Fibroblast of peridontal ligament (primary cell): ENCODE results near the gene S100A5.
A peak's percentile ranks its signal among the peaks of the same experiment; 100 is the strongest.

ENCODE experiments used
- DNase-seq: peaks from one replicate; pipeline ENCODE4 v3.0.0-alpha.2; 2010; ENCODE audit errors: extremely low read depth

The S100A5 gene

DNA sequence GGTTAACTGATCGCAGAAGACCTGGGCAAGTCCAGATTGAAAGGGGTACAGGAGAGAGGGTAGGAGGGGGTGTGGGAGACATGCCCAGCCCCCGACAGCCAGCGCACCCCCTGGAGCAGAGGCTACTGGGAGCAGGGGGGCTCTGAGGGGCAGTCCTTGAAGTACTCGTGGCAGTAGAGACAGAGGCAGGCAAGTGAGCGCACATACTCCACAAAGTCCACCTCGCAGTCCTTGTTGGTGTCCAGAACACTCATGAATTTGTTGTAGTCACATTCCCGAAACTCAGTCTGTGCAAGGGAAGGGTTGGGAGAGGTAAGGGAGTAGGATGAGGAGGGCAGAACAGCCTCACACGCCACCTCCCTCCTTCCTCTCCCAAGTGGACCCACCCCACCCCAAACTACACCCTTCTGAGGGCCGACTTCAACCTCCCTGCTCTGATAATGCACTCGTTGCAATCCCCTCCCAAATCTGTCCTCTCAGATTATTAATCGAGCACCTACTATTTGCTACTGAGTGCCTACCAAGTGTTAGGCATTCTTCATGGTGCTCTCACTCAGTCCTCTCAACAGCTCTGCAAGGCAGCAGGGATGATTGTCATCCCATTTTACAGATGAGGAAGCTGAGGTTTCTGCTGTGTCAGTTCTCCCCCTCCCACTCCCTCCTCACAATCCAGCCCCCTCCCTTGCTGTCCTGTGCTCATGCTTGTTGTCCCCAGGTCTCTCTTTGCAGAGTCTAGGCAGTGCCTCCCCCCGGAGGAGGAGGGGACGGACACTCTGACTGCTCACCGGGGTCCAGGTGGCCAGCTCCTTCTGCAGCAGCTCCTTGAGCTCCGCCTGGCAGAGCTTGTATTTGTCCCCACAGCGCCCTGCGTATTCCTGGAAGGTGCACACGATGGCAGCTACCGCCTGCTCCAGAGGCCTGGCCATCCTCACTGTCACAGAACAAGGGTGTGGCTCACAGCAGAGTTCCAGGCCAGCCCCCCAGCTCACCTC lies 7.1 kb upstream of the S100A5 start:
- no peak for DNase-seq

DNA sequence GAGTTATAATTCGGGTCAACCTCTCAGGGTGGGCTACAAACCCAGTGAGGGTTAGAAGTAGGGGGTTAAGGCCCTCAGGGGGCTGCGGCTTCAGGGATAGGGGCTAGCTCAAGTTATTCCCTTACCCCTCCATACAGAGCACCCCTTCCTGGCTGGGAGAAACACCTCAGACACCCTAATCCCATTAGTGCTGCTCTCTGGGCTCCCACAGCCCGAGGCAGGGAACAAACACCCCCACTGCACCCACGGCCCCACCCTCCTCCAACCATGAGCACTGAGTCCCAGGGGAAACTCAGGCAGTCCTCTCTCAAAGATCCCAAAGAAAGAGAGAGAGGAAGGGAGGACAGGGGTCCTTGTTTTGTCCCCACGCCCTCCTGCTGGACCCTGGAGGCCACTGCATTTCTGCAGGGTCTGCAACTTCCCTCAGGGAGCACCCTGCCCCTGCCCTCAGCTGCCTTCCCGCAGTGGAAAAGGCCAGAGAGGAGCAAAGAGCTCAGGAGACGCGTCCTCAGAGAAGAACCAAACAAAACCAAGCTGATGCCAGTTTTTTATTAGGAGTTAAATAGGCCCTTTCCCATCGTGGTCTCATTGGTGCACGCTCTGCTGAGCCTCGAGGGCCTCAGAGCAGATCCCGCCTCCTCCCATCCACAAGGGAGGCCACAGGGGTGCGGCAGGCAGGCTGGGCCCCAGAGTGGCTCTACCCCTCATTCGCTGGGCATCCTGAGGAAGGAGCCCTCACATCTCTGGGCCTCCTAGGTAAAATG lies 6.2 kb upstream of the S100A5 start:
- DNase-seq: no peak

DNA sequence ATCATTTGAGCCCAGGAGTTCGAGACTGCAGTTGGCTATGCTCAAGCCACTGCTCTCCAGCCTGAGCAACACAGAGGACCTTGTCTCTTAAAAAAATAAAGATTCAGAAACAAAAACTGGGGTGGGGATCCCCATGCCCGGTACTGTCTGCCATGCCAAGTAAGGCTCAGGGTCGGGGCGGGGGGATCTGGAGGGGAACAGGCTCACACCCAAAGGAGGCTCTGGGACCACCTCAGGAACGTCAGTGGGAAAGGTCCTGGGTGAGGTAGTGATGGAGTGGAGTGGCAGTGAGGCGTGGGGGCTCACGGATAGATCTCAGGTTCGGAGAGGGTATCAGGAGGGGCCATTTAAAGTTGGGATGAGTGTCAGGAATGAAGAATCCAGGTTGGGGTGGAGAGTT lies 5.6 kb upstream of the S100A5 start:
- DNase-seq: no peak

DNA sequence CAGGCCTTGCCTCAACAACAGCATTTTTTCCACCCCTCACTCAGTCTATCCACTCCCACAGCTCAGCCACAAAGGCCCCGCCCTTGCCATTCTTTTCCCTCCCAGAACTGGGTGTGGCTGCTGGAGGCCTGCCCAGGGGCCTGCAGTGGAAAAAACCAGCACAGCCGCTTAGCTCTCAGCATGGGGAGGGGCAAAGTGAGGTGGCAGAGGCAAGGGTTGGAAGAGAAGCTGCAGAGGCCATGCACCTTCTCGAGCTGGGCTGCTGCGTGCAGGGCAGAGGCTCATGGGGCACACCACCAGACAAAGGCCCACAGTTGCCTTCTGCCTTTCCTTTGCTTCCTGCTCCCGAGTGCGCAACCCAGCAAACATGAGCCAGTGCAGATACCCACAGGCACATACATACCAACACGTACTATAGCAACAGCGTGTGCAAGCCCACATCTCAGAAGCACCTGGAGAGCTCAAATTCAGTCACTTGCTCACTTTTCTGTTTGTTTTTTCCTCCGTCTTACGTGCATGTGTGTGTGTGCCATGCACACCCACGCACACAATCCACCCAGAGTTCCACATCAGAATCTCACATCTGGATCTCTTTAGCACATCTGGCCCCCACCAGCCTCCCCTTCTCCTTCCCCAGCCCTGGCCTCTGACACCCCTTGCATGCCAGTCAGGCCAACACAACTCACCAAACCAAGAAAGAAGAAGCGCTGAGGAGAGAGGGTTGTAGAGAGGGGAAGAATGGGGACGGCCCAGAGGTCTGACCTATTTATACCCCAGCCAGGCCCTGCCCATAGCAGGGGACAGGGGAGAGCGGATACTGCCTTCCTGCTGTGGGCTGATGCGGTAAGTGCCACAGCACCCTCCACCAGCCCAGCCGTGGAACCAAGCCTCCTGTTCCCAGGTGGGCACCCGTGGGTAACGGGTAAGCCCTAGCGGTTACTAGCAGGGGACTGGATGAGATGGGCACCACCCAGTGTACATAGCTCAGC lies 4.6 kb upstream of the S100A5 start, which contains the start of gene S100A4:
TSS of gene S100A4 (minus strand) at position 740 of the 989 bp plus-strand sequence. CDS start 1,012 bp downstream, outside the sequence.
- peak; percentile 92 for DNase-seq

DNA sequence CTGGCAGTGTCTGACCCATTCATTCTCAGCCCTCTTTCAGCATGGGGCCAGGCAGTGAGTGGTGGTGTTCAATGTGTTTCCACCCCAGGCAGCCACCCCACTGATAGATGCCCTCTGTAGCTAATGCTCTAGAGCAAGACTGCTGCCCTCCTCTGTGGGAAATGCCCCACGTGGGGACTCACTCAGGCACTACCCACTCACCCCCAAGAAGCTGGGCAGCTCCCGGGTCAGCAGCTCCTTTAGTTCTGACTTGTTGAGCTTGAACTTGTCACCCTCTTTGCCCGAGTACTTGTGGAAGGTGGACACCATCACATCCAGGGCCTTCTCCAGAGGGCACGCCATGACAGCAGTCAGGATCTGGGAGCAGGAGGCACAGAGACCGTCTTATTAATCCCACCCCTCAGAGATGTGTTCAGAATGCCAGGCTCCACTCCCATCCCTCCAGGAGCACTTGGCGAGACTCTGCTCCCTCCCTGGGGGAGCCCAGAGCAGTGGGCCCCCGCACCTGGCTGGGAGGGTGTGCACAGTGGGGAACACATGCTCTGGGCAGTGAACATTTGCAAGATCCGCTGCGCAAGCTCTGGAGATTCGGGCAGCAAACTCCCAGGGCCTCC lies 3.8 kb upstream of the S100A5 start:
- no peak for DNase-seq

DNA sequence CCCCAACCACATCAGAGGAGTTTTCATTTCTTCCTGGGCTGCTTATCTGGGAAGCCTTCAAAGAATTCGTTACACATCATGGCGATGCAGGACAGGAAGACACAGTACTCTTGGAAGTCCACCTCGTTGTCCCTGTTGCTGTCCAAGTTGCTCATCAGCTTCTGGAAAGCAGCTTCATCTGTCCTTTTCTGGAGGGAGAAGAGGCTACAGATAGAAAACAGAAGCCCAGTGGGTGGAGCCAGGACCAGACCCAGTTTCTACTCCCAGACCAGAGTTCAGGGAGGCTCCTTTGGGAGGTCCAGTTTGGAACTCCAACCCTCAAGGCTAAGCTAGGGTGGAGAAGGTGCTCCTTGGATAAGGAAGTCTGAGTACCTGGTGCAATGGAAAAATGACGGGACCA lies 3.0 kb upstream of the S100A5 start:
- DNase-seq: no peak

DNA sequence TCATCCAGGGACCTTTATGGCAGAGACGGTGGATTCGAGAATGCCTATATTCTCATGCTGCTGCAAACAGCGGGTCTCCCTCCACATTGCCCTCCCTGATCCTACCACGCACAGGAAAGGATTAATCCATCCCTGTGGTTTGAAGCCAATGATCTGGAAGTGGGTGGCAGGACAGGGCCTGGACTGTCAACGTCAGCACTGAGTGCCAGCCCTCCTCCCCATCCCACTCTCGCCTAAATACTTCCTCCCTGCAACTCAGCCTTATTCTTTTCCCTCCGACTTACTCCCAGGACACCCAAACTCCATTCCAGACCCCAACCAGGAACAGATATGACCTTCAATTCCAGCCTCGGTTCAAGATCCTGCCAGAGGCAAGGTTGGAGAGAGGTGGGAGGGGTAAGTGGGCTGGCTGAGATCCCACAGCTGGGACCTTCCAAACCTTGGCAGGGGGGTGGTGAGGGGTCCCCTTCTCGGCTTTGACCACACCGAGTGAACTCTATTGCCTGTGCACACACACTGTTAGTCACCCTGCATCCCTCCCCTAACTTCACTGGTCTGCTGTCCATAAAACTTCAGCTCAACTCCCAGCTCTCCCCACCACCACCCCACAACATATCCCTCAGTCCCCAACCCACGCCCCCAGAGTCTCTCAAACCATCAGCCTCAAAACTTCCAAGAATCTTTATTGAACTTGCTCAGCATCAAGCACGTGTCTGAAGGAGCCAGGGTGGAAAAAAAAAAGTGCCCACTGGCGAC lies 2.4 kb upstream of the S100A5 start:
- no peak for DNase-seq

DNA sequence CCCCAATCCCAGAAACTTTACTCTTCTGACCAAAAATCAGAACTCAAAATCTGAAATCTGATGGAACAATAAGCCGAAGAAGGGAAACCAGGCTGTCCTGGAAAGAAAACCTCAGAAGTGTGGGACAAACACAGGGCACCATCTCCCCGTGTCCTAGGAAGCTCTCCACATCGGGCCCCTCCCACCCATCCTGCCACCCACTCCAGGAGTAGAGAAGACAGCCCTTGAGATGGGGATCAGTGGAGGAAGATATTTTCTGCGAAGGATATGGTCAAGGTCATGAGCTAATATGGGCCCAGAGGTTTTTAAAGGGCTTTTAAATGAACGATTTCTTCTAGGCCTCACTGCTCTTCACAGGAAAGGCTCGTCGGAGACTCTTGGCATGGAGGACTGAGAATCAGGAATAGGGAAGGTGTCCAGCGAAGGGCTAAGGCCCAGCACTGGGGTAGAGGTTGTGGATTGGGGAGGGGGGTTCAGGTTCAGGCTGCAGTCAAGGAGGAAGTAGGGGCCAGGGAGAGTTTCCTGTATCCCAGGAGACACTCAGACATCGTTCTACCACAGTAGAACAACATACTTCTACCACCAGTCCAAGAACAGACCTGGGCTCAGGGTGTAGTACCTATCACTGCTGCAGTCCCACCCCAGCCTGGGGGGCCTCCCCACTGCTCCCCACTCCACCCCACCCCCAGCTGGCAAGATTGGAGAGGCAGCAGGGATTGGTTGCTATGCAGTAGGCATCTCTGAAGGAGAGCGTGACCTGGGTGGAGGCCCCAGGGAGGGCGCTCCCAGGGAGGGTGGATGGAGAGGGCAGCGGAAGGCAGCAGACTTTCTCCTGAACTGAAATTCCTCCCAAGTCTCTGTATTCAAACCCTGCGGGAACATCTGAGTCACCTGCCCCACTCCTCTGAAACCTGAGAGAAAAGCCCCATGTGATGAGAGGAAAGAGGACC lies 1.2 kb upstream of the S100A5 start:
- DNase-seq: no peak

DNA sequence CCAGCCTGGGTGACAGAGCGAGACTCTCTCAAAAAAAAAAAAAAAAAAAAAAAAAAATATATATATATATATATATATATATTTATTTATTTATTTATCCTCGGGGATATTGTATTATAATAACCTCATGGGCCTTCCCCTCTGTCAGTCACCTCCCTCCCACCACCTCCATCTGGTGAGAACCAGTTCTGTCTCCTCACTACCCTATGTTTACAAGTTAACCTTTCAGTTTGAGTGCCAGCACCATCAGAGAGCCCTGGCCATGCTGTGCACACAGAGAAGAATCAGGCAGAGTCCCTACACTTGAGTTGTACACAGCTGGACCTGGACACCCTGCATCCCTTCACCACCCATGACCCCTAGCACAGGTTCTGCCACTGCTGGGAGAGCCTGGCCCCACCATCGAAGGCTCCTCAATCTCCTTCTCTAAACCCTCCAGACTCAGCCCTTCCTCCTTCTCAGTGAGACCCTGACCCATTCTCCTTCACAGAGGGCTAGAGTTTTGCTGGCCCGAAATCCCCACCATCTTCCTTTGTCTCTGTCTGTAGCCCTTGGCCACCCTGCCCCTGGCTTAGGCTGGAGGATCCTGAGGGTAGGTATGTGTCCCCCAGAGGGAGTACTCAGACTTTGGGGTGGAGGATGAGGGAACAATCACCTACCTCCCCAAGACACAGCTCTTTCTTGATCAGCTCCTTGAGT lies 1.2 kb downstream of the S100A5 start:
- DNase-seq: no peak

DNA sequence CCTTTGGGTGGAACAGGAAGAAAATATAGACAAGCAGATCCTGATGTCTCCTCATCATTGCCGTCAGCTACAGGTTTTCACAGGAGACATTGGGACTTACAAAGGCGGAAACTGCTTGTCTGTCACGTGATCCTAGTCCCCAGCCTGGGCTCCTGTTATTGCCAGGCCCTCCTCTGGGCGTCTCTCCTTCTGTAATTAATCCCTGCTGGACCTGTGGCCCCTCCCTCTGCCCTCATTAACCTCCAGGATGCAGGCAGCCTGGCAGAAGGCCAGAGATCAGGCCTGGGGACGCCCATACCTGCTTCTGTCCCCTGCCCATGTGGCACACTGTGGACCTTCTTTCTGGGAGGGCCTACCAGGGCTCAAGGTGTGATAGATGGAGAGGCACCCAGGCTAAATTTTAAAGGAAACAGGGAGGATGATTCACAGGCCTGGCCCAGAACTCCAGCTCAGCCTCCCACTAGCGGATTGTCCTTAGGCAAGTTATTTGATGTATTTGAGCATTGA lies 2.4 kb downstream of the S100A5 start:
- DNase-seq: no peak

DNA sequence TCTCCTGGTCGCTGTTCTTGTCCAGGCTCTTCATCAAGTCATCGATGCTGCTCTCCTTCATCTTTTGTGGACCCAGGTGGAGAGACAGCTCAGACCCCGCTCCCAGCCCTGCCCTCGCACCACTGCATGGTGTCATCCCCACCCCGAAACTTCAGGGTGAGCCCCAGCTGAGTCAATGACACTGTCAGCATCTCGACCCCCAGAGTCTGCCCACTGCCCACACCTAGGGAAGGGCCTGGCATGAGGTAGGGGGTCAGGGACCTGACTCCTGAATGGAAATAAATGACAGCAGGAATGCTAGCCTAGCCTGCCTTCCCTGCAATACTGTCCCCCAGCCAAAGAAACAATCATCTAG lies 3.4 kb downstream of the S100A5 start:
- DNase-seq: no peak

DNA sequence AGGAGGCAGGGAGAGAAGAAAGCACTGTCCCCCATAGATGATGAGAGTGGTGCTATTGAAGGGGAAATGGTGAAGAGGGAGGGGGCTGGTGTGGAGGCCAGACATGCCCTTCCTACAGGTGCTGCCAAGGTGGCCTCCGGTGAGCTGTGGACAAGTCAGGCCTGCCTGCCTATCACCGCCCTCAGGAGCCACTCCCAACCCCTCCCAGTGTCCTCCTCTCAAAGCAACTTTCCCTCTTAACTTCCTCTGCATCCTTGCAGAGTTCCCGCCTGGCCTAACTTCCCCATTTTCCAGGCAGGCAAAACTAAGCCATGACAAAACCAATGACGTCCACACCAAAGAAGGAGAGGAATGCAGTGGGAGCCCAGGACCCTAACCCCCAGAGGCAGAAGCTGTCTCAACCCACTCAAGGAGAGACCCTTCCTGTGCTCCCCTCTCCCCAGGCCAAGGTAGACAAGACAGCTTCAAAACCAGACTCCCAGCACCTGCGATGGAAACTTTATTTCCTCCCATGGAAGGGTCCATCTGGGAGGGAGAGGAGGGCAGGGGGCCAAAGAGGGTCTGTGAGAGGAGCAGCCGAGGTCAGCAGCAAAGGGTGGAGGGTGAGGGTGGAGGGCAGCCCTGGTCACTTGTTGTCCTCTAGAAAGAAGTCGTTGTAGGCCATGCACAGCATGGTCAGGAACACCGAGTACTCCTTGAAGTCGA lies 3.9 kb downstream of the S100A5 start:
- DNase-seq: no peak

DNA sequence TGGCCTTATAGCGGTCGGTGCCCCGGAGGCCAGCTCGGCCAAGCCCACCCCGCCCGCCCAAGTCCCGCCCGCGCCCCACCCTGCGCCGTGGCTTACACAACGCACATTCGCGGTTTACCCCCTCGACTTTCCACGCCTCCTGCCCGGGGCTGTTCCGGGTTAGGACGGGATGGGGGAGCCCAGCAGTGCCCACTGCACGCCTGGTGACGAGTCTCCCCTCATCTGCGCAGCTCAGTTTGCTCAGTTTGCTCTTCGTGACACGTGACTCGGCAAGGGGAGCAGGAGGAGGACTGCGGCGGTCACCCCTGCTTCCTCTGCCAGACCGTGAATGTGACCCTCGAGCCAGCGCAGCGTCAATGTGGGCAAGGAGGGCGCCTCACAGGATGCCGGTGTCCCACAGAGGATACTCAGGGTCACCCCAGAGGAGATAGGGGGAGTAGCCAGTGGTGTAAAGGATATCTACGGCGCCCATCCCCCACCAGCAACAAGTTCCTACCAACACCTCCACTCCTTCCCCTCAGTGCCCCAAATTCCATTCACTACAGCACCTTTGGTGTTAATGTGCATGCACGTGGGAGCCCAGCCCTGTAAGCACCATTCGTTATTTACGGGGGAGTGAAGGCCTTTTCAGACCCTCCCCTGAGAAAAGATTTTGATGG lies 4.6 kb downstream of the S100A5 start:
- peak; percentile 92 for DNase-seq

DNA sequence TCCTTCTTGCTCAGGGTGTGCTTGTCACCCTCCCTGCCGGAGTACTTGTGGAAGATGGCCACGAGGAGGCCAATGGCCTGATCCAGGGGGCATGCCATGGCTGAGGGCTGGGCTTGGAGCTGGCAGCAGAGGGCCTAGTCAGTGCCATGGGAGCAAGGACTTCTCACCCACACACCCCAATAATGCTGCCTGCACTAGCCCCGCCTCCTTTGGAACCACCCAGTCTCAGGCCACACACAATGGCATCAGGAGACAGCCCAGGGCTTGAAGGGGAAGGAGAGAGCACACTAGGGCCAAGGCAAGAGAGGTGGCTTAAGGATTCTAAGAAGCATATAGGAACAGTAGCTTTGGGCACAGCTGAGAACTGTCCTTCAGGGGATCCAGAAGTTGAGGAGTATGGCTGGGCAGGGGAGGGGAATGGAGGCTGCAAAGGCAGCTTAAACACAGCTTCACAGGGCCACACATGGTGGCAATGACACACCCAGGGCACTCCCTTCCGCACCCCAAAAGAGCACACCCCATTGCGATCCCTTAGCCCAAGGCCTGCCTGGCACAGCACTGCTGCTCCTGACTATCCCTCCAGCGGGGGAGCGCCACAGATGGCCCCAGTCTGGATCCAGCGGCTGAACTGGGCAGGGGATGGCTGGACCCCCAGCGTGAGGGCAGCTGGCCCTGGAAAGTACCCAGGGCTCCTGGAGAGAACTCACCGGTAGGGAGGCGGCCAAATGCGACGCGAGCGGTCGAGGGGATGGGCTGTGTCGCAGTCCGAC lies 5.3 kb downstream of the S100A5 start, which contains the start of gene S100A6:
TSS of gene S100A6 (minus strand) at position 750 of the 770 bp plus-strand sequence. CDS start at position 98, 652 bp downstream.
- DNase-seq: peak; percentile 55

DNA sequence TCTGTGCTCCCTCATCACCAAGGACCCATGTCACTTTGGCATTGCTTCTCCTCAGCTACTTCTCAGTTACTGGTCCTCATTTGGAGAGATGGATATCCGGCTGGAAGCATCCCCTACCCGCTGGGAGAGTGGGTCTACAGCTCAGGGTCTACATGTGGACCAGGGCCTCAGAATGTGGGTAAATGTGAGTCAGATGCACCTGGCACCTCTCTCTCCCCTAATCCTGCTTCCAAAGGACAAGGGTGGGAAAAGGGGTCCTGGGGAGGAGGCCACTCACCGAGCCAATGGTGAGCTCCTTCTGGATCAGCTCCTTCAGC lies 5.9 kb downstream of the S100A5 start:
- no peak for DNase-seq

DNA sequence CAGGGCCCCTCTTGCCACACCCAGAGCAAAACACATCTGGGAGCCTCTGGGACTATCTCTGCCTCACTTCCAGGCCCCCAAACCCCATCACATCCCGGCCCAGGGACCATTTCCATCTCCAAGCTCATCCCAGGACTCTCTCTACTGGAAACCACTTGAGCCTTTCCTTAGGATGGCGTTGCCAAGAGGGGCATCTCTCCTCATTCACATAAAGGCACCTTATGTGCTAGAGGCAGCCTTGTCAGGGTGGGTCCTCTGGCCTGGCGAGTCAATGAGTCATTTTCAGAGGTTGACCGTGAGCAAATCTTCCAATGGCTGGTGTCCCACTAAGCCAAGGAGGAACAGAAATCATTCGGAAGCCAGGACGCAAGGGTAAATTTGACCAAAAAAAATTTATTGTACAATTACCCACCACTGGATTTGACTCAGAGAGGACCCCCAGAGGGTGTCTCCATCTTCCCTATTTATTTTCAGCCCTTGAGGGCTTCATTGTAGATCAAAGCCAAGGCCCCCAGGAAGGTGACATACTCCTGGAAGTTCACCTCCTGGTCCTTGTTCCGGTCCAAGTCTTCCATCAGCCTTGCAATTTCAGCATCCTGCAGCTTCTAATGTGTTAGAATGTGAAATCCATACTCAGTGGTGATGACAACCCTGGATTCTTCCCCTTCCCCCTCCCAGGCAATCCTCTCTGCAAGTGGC lies 6.4 kb downstream of the S100A5 start:
- peak; percentile 36 for DNase-seq
